ENCODE results near the gene TRPM6.

TRPM6 gene

DNA sequence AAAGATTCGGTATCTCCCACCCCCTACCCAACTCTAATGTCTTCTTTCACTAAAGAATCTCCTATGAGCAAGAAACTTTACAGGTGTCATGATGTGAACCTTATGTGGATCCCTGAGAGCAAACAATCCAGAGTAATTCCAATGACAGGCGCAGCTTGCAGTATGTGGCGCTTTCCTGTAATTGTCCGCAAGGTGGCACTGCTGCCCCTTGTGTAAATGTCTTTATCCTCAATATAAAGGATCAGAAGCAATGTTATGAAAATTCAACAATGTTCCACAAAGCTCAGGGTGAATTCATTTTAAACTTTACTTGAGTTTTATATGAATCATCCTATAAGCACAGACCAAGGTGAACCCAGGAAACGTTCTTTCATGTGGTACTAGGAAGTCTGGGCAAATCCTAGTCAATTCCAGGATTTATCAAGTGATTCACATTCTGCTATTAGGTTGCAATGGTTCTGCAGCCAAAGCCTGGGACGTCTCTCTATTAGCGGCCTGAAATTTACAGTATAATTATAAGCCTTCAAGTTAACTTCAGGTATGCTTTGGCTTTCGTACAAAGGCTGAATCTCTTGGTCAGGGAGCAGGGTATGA, 113.7 kb downstream of the TRPM6 start:
- peak; percentile 58 for DNase-seq (ENCODE audit: low spot score)

DNA sequence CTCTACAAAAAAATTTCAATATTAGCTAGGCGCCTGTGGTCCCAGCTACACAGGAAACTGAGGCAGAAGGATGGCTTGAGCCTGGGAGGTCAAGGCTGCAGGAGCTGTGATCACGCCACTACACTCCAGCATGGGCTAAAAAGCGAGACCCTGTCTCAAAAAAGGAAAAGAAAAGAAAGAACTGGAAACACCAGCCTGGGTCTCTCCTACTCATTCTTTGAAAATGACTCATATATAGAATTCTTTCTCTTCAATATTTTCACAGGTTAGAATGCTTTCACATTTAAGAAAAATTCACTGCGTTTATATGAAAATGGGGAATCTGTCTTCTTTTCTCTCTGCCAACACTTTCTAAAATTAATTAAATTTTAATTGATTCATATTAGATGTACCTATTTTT, 115.6 kb downstream of the TRPM6 start:
- DNase-seq (ENCODE audit: low spot score) = no peak

DNA sequence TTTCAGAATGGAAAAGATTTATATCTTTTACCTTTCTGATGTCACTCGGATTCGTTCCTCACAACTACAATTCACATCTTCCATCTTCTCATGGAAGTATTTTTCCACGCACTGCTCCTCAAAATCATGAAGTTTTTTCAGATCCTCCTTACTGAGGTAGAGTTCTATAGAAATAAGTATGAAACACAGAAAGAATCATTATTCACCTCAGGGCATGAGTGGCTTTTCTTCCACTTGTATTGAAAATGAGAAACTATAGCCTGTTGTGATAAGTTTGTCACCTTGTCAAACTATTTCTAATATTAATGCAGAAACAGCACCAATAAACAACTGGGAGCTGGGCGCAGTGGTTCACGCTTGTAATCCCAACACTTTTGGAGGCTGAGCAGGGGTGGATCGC, 116.0 kb downstream of the TRPM6 start:
- no peak for DNase-seq (ENCODE audit: low spot score)

DNA sequence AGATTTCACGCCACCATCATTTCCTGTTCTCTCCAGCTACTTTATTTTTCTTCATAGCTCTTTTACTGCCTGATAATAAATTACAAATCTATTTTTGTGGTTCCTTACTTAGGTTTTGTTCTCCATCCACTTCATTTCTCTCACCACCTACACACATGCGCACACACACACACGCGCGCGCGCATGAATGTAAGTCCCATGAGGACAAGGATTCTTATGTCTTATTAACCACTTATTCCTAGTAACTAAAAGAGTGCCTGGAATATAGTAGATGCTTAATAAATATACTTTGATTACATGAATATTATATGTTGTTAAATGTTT, 116.5 kb downstream of the TRPM6 start:
- no peak for DNase-seq (ENCODE audit: low spot score)

DNA sequence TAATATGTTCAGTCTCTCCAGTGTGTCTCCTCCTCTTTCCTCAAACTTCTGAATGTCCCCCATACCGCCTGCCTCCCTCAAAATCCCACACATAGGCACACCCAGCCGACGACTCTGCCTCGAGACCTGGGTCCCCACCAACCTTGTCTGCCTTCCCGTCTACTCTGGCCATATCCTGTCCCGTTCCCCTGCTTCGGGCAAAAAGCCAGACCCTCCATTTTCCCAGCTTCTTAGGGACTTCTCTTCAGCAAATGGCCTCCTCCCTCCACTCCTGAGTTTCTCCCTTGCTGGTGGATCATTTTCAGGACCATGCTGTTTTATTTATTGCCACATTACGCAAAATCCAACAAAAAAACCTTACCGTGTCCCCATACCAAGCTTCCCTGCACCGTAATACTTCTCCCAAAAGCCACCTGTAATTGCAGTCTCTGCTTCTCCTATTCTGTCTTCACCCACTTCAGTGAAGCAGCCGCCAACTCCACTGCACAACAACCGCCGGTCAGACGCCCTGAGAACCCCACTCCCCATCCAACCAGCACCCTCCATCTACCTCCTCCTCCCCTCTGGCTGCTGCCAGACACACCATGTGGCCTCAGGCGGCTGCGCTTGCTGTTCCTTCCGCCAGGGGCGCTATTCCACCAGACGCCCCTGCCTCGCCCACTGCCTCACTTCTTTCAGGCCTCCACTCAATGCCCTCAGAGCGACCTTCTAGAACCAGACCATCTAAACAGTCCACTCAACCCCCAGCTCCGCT, 117.0 kb downstream of the TRPM6 start:
- DNase-seq (ENCODE audit: low spot score) = peak; percentile 11

DNA sequence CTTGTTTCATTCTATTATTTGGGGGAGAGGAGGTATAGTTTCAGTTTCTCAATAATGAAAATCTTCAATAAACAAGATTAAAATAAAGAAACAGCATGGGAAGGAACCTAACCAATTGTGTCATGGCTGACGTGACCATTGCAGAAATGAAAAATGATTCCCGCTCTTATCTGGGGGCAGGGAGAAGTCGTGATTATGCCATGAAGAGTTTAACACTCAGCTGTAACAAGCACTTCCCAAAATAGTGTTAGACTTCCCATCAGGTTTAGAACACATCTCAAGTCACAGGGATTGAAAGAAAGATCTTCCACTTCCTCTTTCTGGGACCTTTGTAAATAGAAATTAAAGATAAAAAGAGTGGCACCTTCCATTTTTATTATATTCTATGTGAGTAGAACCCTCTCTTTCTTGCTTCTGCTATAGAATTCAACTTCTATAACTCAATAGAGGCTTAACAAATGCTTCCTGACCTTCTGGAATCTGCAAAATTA, 122.2 kb downstream of the TRPM6 start:
- no peak for DNase-seq (ENCODE audit: low spot score)

DNA sequence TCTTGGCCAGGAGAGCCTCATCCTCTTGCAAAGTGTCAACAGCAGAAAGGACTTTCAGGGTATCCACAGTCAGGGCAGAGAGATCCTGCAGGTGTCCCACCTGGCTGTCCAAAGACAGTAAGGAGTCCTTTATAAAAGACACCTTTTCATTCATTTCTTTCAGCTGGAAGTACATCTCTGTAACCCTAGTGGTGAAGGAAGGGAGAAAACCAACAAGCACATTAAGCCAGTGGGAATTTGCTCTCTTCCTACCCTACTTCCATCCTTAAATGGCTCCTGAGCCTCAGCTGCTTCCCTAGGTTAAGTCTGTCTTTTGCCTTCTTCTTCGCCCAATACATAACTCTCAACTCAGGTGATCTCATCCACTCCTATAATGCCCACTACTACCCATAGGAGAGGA, 124.8 kb downstream of the TRPM6 start:
- no peak for DNase-seq (ENCODE audit: low spot score)

DNA sequence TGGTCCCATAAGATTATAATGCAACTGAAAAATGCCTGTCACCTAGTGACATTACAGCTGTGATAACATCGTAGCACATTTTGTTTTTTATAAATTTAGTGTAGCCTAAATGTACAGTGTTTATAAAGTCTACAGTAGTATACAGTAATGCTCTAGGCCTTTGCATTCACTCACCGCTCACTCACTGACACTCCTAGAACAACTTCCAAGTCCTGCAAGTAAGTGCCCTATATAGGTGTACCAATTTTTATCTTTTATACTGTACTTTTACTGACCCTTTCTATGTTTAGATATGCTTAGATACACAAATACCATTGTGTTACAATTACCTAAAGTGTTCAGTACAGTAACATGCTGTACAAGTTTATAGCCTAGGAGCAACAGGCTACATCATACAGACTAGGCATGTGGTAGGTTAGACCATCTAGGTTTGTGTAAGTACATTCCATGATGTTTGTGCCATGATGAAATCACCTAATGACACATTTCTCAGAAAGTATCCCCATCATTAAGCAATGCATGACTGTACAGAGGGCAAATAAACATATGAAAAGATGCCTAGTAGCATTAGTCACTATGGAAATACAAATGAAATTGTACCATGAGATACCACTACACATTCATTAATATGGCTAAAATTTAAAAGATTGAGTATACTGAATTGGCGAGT, 127.6 kb downstream of the TRPM6 start:
- no peak for DNase-seq (ENCODE audit: low spot score)

DNA sequence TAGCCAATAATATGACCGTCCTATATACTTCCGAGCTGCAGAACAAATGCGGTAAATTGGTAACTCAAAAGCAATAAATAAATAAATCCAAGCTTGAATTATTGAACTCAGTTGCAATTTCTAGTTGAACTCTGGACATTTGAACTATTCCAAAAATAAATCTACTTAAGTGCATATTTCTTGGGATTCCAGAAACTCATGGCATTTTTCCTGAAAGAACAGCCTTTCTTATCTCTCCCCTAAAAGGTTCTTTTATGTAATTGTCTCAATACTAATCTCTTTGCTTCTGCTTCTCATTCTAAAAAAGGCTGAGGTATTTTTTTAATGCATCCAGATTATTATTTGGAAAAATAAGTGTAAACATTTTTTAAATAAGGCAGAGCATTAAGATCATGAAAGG, 131.7 kb downstream of the TRPM6 start:
- DNase-seq (ENCODE audit: low spot score) = no peak

DNA sequence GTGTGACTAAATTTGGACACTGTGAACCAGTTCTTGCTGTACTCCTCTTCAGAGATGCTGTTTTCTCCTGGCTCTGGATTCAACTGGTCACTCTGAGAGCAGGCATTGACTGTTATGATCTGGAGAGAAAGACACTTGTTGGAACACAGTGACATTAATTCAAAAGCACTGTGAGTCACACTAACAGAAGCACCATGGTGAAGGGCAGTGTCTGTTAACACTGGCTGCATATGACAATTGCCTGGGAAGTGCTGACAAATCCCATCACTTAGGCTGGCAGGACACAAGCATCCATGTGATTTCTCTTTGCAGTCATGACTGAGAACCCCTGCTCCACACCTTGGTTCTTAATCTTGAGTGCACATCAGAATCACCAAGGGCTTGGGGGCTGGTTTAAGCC, 132.4 kb downstream of the TRPM6 start:
- DNase-seq (ENCODE audit: low spot score) = no peak

DNA sequence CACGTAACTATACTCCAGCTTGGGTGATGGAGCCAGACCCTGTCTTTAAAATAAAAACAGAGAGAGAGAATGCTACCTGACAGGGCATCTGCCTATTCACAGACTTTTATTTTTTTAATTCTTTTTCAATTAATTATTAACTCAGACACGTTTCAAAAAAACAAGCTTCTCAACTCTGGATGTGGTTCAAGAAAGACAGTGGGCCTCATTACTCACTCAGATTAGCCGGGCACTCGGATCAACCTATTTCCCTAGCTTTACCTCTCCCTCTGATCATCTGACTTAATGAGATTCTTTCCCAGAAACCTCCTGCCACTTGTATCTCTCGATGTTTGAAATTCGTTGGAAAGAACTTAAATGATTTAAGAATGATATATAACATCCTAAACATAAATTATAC, 134.1 kb downstream of the TRPM6 start:
- no peak for DNase-seq (ENCODE audit: low spot score)

DNA sequence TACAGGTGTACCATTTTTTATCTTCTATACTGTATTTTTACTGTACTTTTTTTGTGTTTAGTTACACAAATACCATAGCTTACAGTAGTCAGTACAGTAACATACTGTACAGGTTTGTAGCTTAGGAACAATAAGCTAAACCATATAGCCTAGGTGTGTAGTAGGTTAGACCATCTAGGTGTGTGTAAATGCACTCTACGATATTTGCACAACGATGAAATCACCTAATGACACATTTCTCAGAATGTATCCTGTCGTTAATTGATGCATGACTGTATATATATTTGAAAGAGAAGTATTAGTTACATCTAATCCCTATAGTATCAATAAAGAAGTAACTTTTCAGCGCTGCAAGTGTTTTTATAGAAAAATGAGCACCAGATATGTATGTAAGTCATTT, 138.8 kb downstream of the TRPM6 start:
- DNase-seq (ENCODE audit: low spot score) = no peak

DNA sequence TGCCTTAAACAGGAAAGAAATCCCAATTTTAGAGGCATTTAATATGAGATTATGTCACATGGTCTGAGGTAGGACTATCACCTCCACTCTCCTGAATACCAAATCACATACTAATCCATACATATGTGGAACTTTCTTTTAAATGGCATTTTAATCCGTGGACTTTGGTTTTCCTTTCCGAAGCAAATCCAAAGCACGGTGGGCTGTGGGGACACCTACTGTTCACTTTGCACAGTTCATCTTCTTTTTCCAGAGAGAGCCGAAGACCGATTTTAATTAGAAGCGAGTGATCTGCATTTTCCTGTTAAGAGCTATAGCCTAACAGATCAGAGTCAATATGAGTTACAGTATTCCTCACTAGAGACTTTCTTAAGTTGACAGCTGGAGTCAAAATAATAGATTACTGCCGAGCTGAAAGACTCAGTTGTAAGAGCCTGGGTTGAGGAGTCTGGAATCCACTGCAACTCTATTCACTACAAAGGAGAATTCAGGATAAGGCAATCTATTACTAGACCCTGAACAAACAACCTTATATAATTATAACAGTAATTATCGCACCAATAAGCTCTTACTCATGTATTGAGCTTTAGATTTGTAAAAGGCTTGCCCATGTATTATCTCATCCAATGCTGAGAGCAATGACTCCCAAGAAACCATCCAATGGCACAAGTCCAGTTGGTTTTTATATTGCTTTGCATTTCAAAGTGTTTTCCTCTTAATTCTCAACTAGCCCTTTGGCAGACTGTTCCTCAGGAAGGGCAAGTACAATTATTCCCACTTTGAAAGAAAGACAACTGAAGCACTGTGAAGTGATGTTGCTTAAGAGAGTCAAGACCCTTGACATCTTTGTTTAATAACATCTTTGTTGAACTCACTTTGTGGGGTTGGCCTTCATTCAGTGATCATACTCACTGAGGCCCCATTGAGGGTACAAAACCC, 144.7 kb downstream of the TRPM6 start:
- no peak for DNase-seq (ENCODE audit: low spot score)

DNA sequence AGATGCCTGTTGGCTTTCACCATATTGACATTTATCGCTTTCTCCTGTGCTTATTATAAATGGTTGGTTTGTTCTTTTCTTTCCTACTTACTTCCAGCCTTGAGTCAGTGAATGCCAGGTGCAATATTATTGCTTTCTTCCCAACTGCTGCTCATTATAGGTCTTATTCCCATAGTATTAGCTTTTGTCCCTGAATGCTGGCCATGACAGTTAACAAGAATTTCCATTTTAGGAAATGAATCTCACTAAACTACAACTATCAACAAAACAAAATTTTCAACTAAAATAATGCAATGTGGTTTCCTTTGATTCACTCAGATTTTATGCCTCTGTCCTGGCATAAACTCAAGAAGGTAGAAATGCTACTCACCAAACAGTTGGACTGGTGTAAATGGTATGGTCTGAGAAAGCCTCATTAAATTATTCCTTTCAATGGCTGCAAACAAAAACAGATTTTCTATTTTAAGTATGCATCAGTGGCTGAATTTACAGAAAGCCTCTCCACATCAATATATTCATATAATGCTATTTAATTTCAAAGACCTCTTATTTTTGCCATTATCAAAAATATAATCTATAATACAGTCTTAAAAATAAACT, 145.4 kb downstream of the TRPM6 start:
- DNase-seq (ENCODE audit: low spot score) = no peak

DNA sequence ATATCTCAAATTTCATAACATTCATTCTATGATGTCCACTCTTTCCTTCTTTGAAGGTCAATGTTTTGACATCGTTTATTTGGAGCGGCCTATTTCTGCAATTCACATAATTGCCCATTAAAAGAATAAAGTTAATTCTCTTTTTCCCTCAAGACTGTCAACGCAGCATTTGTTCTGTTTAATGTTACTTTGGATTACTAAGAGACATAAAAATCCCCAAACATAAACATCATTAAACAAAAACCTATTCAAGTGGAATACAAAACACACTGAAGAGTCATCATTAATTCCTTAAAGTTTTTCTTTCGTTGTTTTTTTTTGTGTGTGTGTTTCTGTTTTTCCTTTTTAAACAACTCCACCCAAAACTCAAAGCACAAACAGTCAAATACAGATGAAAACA, 151.1 kb downstream of the TRPM6 start:
- no peak for DNase-seq (ENCODE audit: low spot score)

DNA sequence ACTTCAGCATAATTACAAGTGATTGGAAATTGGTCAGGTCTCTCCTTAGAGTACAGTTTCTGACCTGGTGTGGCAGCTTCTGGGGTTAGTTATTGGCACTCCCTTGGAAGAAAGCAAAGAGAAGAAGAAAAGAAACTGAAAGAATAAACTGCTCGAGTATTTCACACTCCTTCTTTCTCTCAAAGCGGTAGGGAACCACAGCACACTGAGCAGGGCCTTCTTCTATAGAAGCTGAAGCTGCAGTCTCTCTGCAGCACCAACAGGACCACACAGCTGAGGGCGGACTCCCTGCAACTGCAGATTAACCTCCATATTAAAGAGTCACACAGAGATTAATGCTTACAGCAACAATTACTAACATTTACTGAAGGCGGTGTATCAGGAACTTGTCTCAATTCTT, 152.0 kb downstream of the TRPM6 start:
- no peak for DNase-seq (ENCODE audit: low spot score)

DNA sequence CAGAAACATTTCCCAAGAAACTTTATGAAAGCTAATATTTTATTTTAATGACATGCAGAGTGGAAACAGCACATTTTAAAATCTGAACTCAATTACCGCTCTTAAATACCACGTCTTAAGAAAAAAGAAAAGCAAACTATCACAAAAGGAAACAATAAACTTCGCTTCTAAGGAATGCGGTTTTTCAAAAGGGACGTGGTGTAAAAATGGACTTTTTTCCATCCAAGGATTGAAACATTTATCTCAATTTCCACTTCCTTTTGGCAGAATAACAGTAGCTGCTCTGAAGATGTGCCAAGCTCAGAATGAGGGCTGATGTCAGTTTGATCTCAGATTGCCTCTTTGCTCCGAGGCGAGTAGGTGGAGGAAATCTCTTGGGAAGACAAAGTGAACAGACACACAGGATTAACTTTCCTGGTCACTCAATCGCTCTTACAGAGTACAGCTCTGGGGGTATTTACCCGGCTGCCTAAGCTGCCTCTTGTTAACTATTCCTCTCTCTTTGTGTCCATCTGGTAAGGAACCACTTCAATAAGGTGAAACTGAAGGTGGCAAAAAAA, 158.5 kb downstream of the TRPM6 start:
- DNase-seq (ENCODE audit: low spot score) = no peak

DNA sequence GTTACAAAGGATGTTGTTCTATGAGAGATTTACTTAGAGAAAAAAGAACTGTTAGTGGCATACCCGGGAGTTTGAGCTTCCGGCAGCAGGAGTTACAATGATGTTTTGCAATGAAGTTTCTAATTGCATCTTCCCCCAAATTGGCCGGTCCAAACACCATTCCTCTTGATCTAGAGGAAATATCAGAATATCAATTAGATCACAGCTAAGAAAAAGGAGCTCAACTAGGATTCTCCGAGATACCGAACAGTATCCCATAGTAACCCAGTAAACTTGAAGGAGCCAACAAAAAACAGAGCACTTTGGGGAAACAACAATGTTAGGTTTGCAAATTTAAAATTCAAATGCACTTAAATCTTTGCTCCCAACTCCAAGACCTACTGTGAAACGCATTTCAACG, 159.5 kb downstream of the TRPM6 start:
- no peak for DNase-seq (ENCODE audit: low spot score)

DNA sequence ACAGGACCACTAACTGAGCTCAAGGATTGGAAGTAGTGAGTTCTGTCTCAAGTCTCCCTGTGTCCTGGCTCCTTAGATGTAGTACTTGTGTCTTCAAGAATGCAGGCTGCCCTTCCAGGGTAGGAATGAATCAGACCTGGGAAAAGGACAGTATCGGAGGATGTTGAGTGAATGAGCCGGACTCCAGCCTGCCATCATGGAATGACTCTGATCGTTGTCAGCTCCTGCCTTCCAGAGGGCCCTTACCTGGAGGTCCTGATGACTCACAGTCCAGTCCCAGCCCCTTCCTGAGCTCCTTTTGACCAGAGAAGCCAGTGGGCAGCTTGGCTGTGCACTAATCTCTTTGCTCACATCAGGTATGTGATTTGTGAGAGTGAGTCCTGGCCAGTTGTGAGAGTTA, 161.1 kb downstream of the TRPM6 start:
- no peak for DNase-seq (ENCODE audit: low spot score)

DNA sequence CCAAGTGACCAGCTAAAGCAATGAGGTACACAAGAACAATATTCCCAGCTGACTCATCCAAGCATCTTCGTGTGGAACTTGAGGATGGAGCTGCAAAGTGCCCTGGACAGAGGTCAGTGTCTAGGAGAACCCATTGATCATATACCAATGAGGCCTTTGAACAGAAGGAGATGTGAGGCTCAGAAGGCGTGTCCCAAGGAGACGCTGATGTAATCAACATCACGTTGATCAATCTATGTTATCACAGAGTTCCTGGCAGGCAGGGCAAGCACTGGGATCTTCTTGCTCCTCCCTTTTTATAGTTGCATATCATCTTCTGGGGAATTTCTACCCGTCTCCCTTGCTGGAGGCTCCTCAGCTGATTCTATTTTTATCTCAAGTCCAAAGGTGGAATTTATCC, 163.4 kb downstream of the TRPM6 start:
- DNase-seq (ENCODE audit: low spot score) = no peak
